ENCODE measurements around the gene RAD51.

DNA sequence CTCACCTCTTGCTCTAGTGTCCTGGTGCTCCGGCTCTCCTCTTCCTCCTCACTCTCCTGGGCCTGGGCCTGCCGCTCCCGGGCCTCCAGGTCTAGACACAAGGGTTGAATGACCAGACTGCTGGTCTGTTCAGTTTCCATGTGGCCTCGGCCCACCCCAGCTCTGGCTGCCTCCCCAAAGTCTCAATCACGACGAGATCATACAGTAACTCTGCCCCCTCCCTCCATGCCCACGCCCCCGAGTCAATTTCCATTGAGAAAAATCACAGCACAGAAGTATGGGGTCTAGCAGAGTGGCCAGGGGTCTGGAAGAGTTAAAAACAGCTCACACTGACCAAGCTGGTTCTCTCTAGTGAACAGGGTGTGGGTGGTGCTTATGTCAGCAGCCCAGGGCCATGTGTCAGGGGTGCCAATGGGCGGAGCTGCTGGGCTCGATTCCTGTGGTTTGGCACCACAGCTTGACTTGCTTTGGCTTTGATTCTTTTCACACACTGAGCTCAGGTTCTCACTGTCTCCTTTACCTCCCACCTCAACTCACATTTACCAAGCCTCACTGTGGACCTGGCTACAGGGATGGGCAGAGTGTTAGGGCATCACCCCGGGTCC, 81.7 kb downstream of the RAD51 start:
- TF ChIP-seq, protein P1, sequence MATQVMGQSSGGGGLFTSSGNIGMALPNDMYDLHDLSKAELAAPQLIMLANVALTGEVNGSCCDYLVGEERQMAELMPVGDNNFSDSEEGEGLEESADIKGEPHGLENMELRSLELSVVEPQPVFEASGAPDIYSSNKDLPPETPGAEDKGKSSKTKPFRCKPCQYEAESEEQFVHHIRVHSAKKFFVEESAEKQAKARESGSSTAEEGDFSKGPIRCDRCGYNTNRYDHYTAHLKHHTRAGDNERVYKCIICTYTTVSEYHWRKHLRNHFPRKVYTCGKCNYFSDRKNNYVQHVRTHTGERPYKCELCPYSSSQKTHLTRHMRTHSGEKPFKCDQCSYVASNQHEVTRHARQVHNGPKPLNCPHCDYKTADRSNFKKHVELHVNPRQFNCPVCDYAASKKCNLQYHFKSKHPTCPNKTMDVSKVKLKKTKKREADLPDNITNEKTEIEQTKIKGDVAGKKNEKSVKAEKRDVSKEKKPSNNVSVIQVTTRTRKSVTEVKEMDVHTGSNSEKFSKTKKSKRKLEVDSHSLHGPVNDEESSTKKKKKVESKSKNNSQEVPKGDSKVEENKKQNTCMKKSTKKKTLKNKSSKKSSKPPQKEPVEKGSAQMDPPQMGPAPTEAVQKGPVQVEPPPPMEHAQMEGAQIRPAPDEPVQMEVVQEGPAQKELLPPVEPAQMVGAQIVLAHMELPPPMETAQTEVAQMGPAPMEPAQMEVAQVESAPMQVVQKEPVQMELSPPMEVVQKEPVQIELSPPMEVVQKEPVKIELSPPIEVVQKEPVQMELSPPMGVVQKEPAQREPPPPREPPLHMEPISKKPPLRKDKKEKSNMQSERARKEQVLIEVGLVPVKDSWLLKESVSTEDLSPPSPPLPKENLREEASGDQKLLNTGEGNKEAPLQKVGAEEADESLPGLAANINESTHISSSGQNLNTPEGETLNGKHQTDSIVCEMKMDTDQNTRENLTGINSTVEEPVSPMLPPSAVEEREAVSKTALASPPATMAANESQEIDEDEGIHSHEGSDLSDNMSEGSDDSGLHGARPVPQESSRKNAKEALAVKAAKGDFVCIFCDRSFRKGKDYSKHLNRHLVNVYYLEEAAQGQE (IDR thresholded peaks at IDR 0.05; ENCODE audit: borderline replicate concordance), result no peak
- TF ChIP-seq, protein P1 (CRISPR knock-in tag; IDR thresholded peaks at IDR 0.05; ENCODE audit: low read depth), result no peak
- no peak for TF ChIP-seq ZNF695 (CRISPR knock-in tag; IDR thresholded peaks at IDR 0.05)
- TF ChIP-seq CREB1 (IDR thresholded peaks at IDR 0.05), result no peak
- TF ChIP-seq CREB1 (CRISPR knock-in tag; IDR thresholded peaks at IDR 0.05), result no peak
- no peak for TF ChIP-seq SETDB1 (IDR thresholded peaks at IDR 0.05; ENCODE audit: low read length)
- TF ChIP-seq, protein P2, sequence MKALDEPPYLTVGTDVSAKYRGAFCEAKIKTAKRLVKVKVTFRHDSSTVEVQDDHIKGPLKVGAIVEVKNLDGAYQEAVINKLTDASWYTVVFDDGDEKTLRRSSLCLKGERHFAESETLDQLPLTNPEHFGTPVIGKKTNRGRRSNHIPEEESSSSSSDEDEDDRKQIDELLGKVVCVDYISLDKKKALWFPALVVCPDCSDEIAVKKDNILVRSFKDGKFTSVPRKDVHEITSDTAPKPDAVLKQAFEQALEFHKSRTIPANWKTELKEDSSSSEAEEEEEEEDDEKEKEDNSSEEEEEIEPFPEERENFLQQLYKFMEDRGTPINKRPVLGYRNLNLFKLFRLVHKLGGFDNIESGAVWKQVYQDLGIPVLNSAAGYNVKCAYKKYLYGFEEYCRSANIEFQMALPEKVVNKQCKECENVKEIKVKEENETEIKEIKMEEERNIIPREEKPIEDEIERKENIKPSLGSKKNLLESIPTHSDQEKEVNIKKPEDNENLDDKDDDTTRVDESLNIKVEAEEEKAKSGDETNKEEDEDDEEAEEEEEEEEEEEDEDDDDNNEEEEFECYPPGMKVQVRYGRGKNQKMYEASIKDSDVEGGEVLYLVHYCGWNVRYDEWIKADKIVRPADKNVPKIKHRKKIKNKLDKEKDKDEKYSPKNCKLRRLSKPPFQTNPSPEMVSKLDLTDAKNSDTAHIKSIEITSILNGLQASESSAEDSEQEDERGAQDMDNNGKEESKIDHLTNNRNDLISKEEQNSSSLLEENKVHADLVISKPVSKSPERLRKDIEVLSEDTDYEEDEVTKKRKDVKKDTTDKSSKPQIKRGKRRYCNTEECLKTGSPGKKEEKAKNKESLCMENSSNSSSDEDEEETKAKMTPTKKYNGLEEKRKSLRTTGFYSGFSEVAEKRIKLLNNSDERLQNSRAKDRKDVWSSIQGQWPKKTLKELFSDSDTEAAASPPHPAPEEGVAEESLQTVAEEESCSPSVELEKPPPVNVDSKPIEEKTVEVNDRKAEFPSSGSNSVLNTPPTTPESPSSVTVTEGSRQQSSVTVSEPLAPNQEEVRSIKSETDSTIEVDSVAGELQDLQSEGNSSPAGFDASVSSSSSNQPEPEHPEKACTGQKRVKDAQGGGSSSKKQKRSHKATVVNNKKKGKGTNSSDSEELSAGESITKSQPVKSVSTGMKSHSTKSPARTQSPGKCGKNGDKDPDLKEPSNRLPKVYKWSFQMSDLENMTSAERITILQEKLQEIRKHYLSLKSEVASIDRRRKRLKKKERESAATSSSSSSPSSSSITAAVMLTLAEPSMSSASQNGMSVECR (CRISPR knock-in tag; IDR thresholded peaks at IDR 0.05), result no peak
- no peak for TF ChIP-seq THRAP3 (IDR thresholded peaks at IDR 0.05; ENCODE audit: borderline replicate concordance)
- no peak for TF ChIP-seq STAT5A (IDR thresholded peaks at IDR 0.05; ENCODE audit: borderline replicate concordance, low read length)
- no peak for TF ChIP-seq NONO (IDR thresholded peaks at IDR 0.05; ENCODE audit: low read depth in 2 of 2, low read length in 1 of 2)
- no peak for TF ChIP-seq SMC3 (conservative IDR thresholded peaks at IDR 0.05; ENCODE audit: insufficient read depth, low read depth, low read length)
- TF ChIP-seq ZSCAN32 (CRISPR knock-in tag; IDR thresholded peaks at IDR 0.05), result no peak
